PC-3 (cell line): Measurements from ENCODE around the gene MYO7A.

ENCODE experiments used
- CTCF ChIP-seq: fragments of 300-600 bp; sonication (generic); conservative IDR thresholded peaks from 2 replicates; pipeline ENCODE4 v1.5.1; 2017; ENCODE audit warnings: antibody characterized with exemption, low read depth, mild to moderate bottlenecking, low read length
- EZH2 ChIP-seq: fragments of 300-600 bp; sonication (generic); IDR thresholded peaks from one replicate; pipeline ENCODE4 v1.6.1; 2017; ENCODE audit warnings: antibody characterized with exemption, mild to moderate bottlenecking, low read length; ENCODE audit not compliant: unreplicated experiment
- EZH2phosphoT487 ChIP-seq: fragments of 300-600 bp; sonication (generic); IDR thresholded peaks from 2 replicates; pipeline ENCODE4 v1.6.1; 2018; ENCODE audit warnings: mild to moderate bottlenecking, antibody characterized with exemption, low read length, borderline replicate concordance

DNA sequence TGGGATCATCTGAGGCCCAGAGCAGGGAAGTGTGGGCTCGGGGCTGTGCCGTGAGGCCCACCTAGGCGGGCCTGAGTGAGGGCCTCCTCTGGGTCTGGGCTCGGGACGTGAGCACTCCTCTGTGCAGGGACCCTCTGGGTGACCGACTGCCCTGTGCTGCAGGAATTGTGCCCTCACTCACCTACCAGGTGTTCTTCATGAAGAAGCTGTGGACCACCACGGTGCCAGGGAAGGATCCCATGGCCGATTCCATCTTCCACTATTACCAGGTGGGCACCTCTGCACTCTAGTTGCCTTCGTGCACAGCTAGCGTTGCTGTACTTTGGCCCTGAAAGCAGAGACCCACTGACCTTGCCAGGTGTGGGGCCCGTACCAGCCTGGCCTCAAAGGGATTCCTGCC is 80.5 kb downstream of the MYO7A start:
- TF ChIP-seq EZH2 (no peak), EZH2phosphoT487 (no peak), CTCF (no peak)
